GM21367 (cell line): ENCODE results near the gene DPM2.

Experiments
- ATAC-seq: cut with Tn5 transposase; IDR thresholded peaks from one replicate; pipeline ENCODE4 v1.9.1; 2021; ENCODE audit not compliant: unreplicated experiment

The DPM2 gene

DNA sequence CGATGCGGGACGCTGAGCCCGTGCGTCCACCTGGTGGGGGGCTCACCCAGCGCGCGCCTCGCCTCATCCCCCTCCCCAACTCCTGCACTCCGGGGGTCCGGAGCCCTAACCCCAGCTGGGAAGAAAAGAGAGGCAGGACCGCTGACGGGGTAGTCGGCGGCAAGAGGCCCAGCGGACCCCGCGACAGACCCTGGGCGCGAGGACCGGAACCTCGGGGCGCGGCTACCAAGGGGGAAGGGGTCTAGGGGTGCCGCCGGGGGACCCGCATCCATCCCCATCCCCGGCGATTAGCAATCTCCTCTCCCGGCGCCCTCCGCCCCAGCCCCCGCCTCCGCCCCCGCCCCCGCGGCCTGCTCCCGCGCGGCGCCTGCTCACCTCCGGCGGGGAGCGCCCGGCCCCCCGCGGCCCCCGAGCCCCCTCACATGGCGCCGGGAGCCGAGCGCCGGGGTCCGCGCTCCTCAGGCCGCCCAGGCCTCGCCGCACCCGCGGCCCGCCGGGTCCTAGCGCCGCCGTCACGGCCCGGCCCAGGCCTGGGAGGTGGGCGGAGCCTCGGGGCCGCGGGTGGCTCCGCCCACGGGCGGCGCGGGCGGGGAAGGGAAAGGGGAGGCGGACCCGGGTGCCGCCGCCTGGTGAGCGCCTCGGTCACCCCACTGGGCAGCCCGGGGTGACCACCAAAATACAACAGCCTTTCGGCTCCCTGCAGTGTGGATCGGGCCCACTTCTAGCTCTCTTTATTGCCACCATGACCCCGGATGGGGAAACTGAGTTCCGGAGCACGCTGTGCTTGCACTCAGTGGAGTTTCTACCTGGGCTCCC, 38.3 kb downstream of the DPM2 start, which contains the start of gene ST6GALNAC6:
ST6GALNAC6 (minus strand) TSS at position 476 of the 816 bp plus-strand sequence. CDS start 1,622 bp downstream, outside the sequence.
- peak; percentile 58 for ATAC-seq

- ATAC-seq, result no peak
Measured at GRCh38 chr9:127898433-127899127, 39.1 kb downstream of the DPM2 start.

DNA sequence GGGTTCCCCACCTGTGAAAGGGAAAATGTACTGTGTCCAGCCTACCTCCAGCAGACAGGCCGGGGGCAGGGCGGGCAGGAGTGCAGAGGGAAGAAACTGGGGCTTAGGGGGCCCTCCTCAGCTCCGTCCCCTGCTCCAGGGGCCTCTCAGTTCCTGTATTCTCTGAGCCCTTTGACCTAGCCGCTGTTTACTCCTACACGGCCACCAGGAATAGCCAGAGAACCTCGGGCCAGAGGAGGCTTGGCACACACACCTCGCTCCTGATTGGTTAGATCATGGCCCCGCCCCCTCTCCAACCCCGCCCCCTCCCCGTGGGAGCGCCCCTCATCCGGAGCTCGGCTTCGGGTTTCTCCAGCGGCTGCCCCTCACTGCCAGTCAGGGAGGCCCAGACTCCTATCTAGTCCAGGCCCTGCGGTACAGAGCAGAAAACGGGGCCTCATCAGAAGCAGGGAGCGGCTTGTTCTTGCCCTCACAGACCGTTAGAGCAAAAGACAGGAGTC, 40.4 kb downstream of the DPM2 start:
- ATAC-seq, result no peak

GRCh38 chr9:127896395-127897192, 41.1 kb downstream of the DPM2 start:
- ATAC-seq, result no peak

DNA sequence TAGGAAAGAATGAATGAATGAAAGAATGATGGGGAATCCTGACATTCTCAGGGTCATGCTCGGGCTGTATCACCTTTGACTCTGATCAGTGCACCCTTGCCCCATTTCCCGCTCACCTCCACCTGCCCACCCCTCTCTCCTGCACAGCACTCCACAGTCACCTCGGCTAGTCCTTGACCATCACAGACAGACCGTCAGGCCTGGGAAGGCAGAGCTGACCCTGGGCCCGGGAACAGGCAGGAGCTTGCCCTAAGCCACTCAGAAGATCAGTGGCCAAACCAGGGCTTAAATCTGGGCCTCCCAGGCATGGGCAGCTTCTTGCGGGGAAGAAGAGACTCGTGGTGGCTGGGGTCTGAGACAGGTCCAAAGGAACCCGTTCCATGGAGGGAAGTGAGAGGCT, 41.8 kb downstream of the DPM2 start:
- no peak for ATAC-seq

- ATAC-seq, result no peak
Measured at GRCh38 chr9:127893392-127893791, 44.3 kb downstream of the DPM2 start.

GRCh38 chr9:127892831-127893230, 44.8 kb downstream of the DPM2 start:
- no peak for ATAC-seq

DNA sequence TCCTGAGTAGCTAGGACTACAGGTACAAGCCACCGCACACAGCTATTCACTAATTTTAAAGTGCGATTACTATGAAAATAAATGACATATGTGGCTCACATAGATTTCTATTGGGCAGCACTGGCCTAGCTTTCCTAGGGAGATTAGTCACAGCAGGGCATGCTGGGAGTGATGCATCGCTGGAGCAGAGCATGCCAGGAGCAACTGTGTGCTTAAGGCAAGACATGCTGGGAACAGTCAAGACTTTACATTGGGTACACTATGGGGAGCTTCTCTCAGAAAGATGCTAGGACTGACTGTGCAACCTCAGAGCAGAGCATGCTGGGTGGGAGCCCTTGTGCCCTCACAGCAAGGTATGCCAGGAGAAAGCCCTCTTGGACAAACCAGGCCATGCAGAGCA, 47.6 kb downstream of the DPM2 start:
- ATAC-seq, result no peak

DNA sequence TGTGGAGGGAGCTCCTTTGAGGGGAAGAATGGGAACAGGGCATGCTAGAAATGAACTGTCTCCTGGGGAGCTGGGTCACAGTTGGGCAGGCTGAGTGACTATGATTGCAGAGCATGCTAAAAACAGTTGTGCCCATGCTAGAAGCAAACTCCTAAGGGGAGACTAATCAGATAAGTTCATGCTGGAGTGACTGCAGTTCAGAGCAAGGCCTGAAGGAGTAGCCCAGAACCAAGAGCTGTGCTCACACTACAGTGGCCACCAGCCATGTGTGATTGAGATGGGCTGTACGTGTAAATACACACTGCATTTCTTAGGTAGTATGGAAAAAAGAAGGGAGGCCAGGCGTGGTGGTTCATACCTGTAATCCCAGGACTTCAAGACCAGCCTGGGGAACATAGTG, 49.9 kb downstream of the DPM2 start:
- ATAC-seq, result no peak

DNA sequence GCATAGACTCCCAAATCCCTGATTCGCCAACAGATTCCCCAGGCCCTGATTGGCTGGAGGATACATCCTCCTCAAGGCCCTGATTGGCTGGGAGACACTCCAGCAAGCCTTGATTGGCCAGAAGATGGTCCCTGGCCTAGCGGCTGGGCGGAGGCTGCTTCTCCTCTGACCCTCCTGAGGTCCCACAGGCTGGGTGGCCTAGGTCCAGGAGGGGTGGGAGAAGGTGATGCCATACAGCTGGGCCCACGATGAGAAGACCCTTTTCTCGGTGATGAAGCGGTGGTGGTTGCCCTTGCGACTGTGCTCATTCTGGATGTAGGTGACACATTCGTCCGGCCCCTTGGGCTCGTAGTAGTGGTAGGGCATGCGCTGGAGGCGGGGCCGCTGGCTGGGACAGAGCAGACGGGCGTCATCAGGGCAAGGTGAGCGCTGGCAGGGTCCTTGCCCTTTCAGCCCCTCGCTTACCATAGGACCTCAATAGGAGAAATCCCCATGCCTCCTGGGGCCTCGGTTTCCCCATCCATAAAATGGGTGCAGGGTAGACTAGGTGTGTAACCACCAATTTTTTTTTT, 51.2 kb downstream of the DPM2 start:
- no peak for ATAC-seq

GRCh38 chr9:127885508-127886281, 52.0 kb downstream of the DPM2 start:
- no peak for ATAC-seq
